H9 (cell line): ENCODE data around the gene FAM3A. TPM values are rescaled to one million over a fixed set of nuclear protein-coding genes. Genes with fewer than 3 reads are reported as not detected.

Source experiments
- DNase-seq: peaks from one replicate; pipeline ENCODE4 v3.0.0-alpha.2; 2017
- H2AFZ ChIP-seq: one replicate; pipeline ENCODE4 v1.6.1; 2013; ENCODE audit warnings: mild to moderate bottlenecking, low read length, control low read depth, moderate library complexity
- H2AK5ac ChIP-seq: 2 replicates; pipeline ENCODE4 v1.6.1; 2013; ENCODE audit warnings: low read length, control low read depth, mixed read lengths; ENCODE audit not compliant: insufficient read length
- H2BK120ac ChIP-seq: one replicate; pipeline ENCODE4 v1.6.1; 2013; ENCODE audit warnings: low read depth, mild to moderate bottlenecking, low read length, control low read depth, inconsistent platforms; ENCODE audit not compliant: poor library complexity, severe bottlenecking
- H2BK12ac ChIP-seq: 2 replicates; pipeline ENCODE4 v1.6.1; 2013; ENCODE audit warnings: low read length, control low read depth, mixed read lengths, low read depth; ENCODE audit not compliant: insufficient read length
- H2BK15ac ChIP-seq: 2 replicates; pipeline ENCODE4 v1.6.1; 2013; ENCODE audit warnings: low read depth, low read length, control low read depth
- H2BK20ac ChIP-seq: one replicate; pipeline ENCODE4 v1.6.1; 2013; ENCODE audit warnings: low read depth, mild to moderate bottlenecking, low read length, control low read depth, inconsistent platforms; ENCODE audit not compliant: poor library complexity, severe bottlenecking
- H2BK5ac ChIP-seq: 2 replicates; pipeline ENCODE4 v1.6.1; 2013; ENCODE audit warnings: low read length, control low read depth, mixed read lengths; ENCODE audit not compliant: insufficient read length
- H3K14ac ChIP-seq: 2 replicates; pipeline ENCODE4 v1.6.1; 2013; ENCODE audit warnings: low read length, control low read depth; ENCODE audit not compliant: insufficient read depth
- H3K18ac ChIP-seq: 2 replicates; pipeline ENCODE4 v1.6.1; 2013; ENCODE audit warnings: low read depth, mild to moderate bottlenecking, mixed read lengths, low read length, control low read depth; ENCODE audit not compliant: insufficient read length
- H3K23ac ChIP-seq: 2 replicates; pipeline ENCODE4 v1.6.1; 2013; ENCODE audit warnings: low read length, control low read depth, mixed read lengths, low read depth; ENCODE audit not compliant: insufficient read length
- H3K23me2 ChIP-seq: 2 replicates; pipeline ENCODE4 v1.6.1; 2013; ENCODE audit warnings: low read depth, mild to moderate bottlenecking, mixed read lengths, low read length, control low read depth; ENCODE audit not compliant: insufficient read length, poor library complexity, severe bottlenecking
- H3K27ac ChIP-seq: 2 replicates; pipeline ENCODE4 v1.5.1; 2013; ENCODE audit warnings: low read length, control low read depth, mixed read lengths, low read depth; ENCODE audit not compliant: insufficient read length
- H3K27me3 ChIP-seq: 2 replicates; pipeline ENCODE4 v1.6.1; 2013; ENCODE audit warnings: low read length, control low read depth, inconsistent platforms; ENCODE audit not compliant: insufficient read depth
- H3K4ac ChIP-seq: 2 replicates; pipeline ENCODE4 v1.6.1; 2013; ENCODE audit warnings: low read depth, mild to moderate bottlenecking, control low read depth, inconsistent platforms, low read length, moderate library complexity
- H3K4me1 ChIP-seq: 2 replicates; pipeline ENCODE4 v1.6.1; 2013; ENCODE audit warnings: low read length, control low read depth, inconsistent platforms; ENCODE audit not compliant: insufficient read depth
- H3K4me2 ChIP-seq: 2 replicates; pipeline ENCODE4 v1.6.1; 2013; ENCODE audit warnings: low read length, control low read depth, mixed read lengths; ENCODE audit not compliant: insufficient read length, insufficient read depth
- H3K56ac ChIP-seq: 2 replicates; pipeline ENCODE4 v1.6.1; 2013; ENCODE audit warnings: low read depth, mild to moderate bottlenecking, mixed read lengths, low read length, control low read depth; ENCODE audit not compliant: insufficient read length
- H3K79me1 ChIP-seq: 2 replicates; pipeline ENCODE4 v1.6.1; 2013; ENCODE audit warnings: low read depth, mild to moderate bottlenecking, moderate library complexity, low read length, control low read depth, inconsistent platforms; ENCODE audit not compliant: insufficient read depth, poor library complexity, severe bottlenecking
- H3K79me2 ChIP-seq: 2 replicates; pipeline ENCODE4 v1.6.1; 2013; ENCODE audit warnings: low read length, control low read depth, inconsistent platforms; ENCODE audit not compliant: insufficient read depth
- H3K9ac ChIP-seq: 2 replicates; pipeline ENCODE4 v1.6.1; 2013; ENCODE audit warnings: low read length, control low read depth, mixed read lengths; ENCODE audit not compliant: insufficient read length; ENCODE audit errors: extremely low read depth
- H3K9me3 ChIP-seq: one replicate; pipeline ENCODE4 v1.6.1; 2013; ENCODE audit warnings: low read depth, low read length, inconsistent platforms; ENCODE audit not compliant: control insufficient read depth
- H3T11ph ChIP-seq: one replicate; pipeline ENCODE4 v1.6.1; 2013; ENCODE audit warnings: mild to moderate bottlenecking, low read length, control low read depth, inconsistent platforms
- H4K20me1 ChIP-seq: one replicate; pipeline ENCODE4 v1.6.1; 2013; ENCODE audit not compliant: control insufficient read depth, insufficient read length, insufficient read depth
- H4K5ac ChIP-seq: 2 replicates; pipeline ENCODE4 v1.6.1; 2013; ENCODE audit warnings: low read depth, mild to moderate bottlenecking, mixed read lengths, low read length, control low read depth; ENCODE audit not compliant: insufficient read length
- H4K8ac ChIP-seq: replicated peaks from 2 replicates; pipeline ENCODE4 v1.6.1; 2013; ENCODE audit warnings: low read length, control low read depth, mixed read lengths, low read depth; ENCODE audit not compliant: insufficient read length
- H4K91ac ChIP-seq: 2 replicates; pipeline ENCODE4 v1.6.1; 2013; ENCODE audit warnings: low read depth, mild to moderate bottlenecking, moderate library complexity, mixed read lengths, low read length, control low read depth; ENCODE audit not compliant: insufficient read length
- H3K27ac Mint-ChIP-seq, 3 experiments: 2 replicates in 2 of 3; 3 replicates in 1 of 3; pipeline ENCODE4 v1.8.0; 2020 to 2021; ENCODE audit warnings: mixed read lengths in 3 of 3, mild to moderate bottlenecking in 1 of 3, moderate library complexity in 1 of 3
- H3K27me3 Mint-ChIP-seq: 2 replicates; pipeline ENCODE4 v1.8.0; 2021; ENCODE audit warnings: low read depth, mild to moderate bottlenecking, moderate library complexity, mixed read lengths
- H3K36me3 Mint-ChIP-seq, 3 experiments: 2 replicates in 2 of 3; 3 replicates in 1 of 3; pipeline ENCODE4 v1.8.0; 2020 to 2021; ENCODE audit warnings: low read depth in 3 of 3, mixed read lengths in 3 of 3; ENCODE audit not compliant: insufficient read depth in 1 of 3
- H3K4me1 Mint-ChIP-seq, 2 experiments: 2 replicates each; pipeline ENCODE4 v1.8.0; 2020; ENCODE audit warnings: mixed read lengths in 2 of 2
- H3K4me3 Mint-ChIP-seq, 2 experiments: 2 replicates in 1 of 2; 3 replicates in 1 of 2; pipeline ENCODE4 v1.8.0; 2020 to 2021; ENCODE audit warnings: mild to moderate bottlenecking in 2 of 2, mixed read lengths in 2 of 2, moderate library complexity in 1 of 2
- H3K9me3 Mint-ChIP-seq, 2 experiments: 2 replicates in 1 of 2; 3 replicates in 1 of 2; pipeline ENCODE4 v1.8.0; 2020; ENCODE audit warnings: mild to moderate bottlenecking in 2 of 2, mixed read lengths in 2 of 2, moderate library complexity in 1 of 2
- WGBS: extraction: QIAGEN DNeasy Blood & Tissue Kit; methylation state at CpG from one replicate; pipeline ENCODE4 v1.1.7; 2013; ENCODE audit warnings: missing lambda C conversion rate, low lambda C conversion rate, mixed read lengths; ENCODE audit not compliant: insufficient read length; ENCODE audit errors: extremely low coverage; 5-methylcytosine and 5-hydroxymethylcytosine counted together
- total RNA-seq: library from RNA; stranded (reverse); gene quantifications from 2 replicates; pipeline ENCODE4 v1.2.1, GENCODE V29; 2021
- TF ChIP-seq, protein P1 (sequence below): fragments of 200-600 bp; sonication (generic); conservative IDR thresholded peaks from 3 replicates; pipeline ENCODE4 v1.8.0; 2021; ENCODE audit warnings: antibody characterized with exemption, mild to moderate bottlenecking

FAM3A gene
- total RNA-seq, 1 experiment from 2014 or later: 22.8 TPM

DNA sequence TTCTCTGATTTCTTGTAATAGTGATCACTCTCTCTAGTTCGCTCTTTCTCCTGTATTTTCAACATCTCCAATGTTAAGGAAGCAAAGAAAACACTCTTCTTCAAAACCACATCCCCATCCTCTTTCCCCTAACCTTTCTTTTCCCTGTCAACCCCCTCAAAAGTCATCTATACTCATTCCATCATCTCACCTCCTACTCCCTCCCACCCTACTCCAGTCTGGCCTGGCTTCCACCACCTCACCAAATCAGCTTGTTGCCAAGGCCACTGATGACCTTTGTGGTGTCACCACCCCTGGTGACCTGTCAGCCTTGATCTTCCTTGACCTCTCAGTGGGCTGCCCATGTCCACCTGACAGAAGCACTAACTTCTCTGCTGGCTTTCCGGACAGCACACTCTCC lies 2.3 kb downstream of the FAM3A start:
- TF ChIP-seq, protein P1, sequence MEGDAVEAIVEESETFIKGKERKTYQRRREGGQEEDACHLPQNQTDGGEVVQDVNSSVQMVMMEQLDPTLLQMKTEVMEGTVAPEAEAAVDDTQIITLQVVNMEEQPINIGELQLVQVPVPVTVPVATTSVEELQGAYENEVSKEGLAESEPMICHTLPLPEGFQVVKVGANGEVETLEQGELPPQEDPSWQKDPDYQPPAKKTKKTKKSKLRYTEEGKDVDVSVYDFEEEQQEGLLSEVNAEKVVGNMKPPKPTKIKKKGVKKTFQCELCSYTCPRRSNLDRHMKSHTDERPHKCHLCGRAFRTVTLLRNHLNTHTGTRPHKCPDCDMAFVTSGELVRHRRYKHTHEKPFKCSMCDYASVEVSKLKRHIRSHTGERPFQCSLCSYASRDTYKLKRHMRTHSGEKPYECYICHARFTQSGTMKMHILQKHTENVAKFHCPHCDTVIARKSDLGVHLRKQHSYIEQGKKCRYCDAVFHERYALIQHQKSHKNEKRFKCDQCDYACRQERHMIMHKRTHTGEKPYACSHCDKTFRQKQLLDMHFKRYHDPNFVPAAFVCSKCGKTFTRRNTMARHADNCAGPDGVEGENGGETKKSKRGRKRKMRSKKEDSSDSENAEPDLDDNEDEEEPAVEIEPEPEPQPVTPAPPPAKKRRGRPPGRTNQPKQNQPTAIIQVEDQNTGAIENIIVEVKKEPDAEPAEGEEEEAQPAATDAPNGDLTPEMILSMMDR: no peak
- no peak overlapping the region for H3K18ac ChIP-seq
- H4K8ac ChIP-seq: no peak overlapping the region
- no peaks in the 10 kb centered on the region for H3K4me1 ChIP-seq
- no peak overlapping the region for H2BK20ac ChIP-seq
- H3K27me3 ChIP-seq: no peaks in the 10 kb centered on the region
- no peaks in the 10 kb centered on the region for H4K20me1 ChIP-seq
- H4K91ac ChIP-seq: no peak overlapping the region
- Mint-ChIP-seq H3K27me3 (peaks cover 3% of the 10 kb centered on the region), H3K4me3 (no peak overlapping the region), H3K9me3 (peaks cover 55 to 63% of the 10 kb centered on the region in 2 experiments), H3K36me3 (peaks cover 16 to 25% (median 18%) of the 10 kb centered on the region in 3 experiments), H3K27ac (no peak overlapping the region; a peak in 1 of 7 replicates), H3K4me1 (peaks cover 14 to 17% of the 10 kb centered on the region in 2 experiments)
- H4K5ac ChIP-seq: no peak overlapping the region
- no peak overlapping the region for H3K9ac ChIP-seq
- no peak overlapping the region for H3K4me2 ChIP-seq
- H2AK5ac ChIP-seq: no peak overlapping the region
- no peak overlapping the region for H3K27ac ChIP-seq
- H3K9me3 ChIP-seq: peaks cover 25% of the 10 kb centered on the region
- H2BK5ac ChIP-seq: no peak overlapping the region
- no peak overlapping the region for H3K56ac ChIP-seq
- H3K23ac ChIP-seq: no peak overlapping the region
- no peak overlapping the region for H2AFZ ChIP-seq
- no peak overlapping the region for H2BK120ac ChIP-seq
- no peak overlapping the region for H2BK15ac ChIP-seq
- H2BK12ac ChIP-seq: no peak overlapping the region
- no peaks in the 10 kb centered on the region for H3K79me1 ChIP-seq
- no peak for DNase-seq
- H3K4ac ChIP-seq: no peak overlapping the region
- H3T11ph ChIP-seq: no peak overlapping the region
- WGBS: no CpG with 5 or more reads among the region's 2 CpGs
- no peak overlapping the region for H3K14ac ChIP-seq
- H3K23me2 ChIP-seq: peaks cover 15% of the 10 kb centered on the region
- no peaks in the 10 kb centered on the region for H3K79me2 ChIP-seq
